Measurements from ENCODE around the gene GPR35.

GPR35 gene

GRCh38 chr2:240596080-240596460 is 29.2 kb upstream of the GPR35 start:
- no peaks in the 10 kb centered on the region for H3K27me3 ChIP-seq (replicated peaks; ENCODE audit: control insufficient read depth, insufficient read depth, low read length, poor library complexity, severe bottlenecking)
- H3K4me1 ChIP-seq (ENCODE audit: control insufficient read depth, insufficient read depth, low read length, poor library complexity, severe bottlenecking): no peaks in the 10 kb centered on the region
- no peaks in the 10 kb centered on the region for H3K9me3 ChIP-seq (ENCODE audit: control insufficient read depth, low read length)
- peaks cover 74% of the 10 kb centered on the region for H3K36me3 ChIP-seq (ENCODE audit: control insufficient read depth, insufficient read depth, low read length)
- H3K4me3 ChIP-seq (ENCODE audit: insufficient read depth, low read depth, low read length, poor library complexity, severe bottlenecking): no peak overlapping the region
- no peak overlapping the region for H3K27ac ChIP-seq (ENCODE audit: insufficient read depth, low read length, poor library complexity, severe bottlenecking)
- no peak for DNase-seq

GRCh38 chr2:240596491-240596931 is 28.8 kb upstream of the GPR35 start:
- no peak for DNase-seq
- Histone ChIP-seq H3K9me3 (ENCODE audit: control insufficient read depth, low read length) (no peaks in the 10 kb centered on the region), H3K4me3 (ENCODE audit: insufficient read depth, low read depth, low read length, poor library complexity, severe bottlenecking) (no peak overlapping the region), H3K4me1 (ENCODE audit: control insufficient read depth, insufficient read depth, low read length, poor library complexity, severe bottlenecking) (no peaks in the 10 kb centered on the region), H3K27me3 (replicated peaks; ENCODE audit: control insufficient read depth, insufficient read depth, low read length, poor library complexity, severe bottlenecking) (no peaks in the 10 kb centered on the region), H3K36me3 (ENCODE audit: control insufficient read depth, insufficient read depth, low read length) (peaks cover 70% of the 10 kb centered on the region), H3K27ac (ENCODE audit: insufficient read depth, low read length, poor library complexity, severe bottlenecking) (no peak overlapping the region)

- peaks cover 64% of the 10 kb centered on the region for H3K36me3 ChIP-seq (ENCODE audit: control insufficient read depth, insufficient read depth, low read length)
- no peak overlapping the region for H3K27ac ChIP-seq (ENCODE audit: insufficient read depth, low read length, poor library complexity, severe bottlenecking)
- no peaks in the 10 kb centered on the region for H3K9me3 ChIP-seq (ENCODE audit: control insufficient read depth, low read length)
- no peak for DNase-seq
- H3K4me1 ChIP-seq (ENCODE audit: control insufficient read depth, insufficient read depth, low read length, poor library complexity, severe bottlenecking): no peaks in the 10 kb centered on the region
- no peaks in the 10 kb centered on the region for H3K27me3 ChIP-seq (replicated peaks; ENCODE audit: control insufficient read depth, insufficient read depth, low read length, poor library complexity, severe bottlenecking)
- H3K4me3 ChIP-seq (ENCODE audit: insufficient read depth, low read depth, low read length, poor library complexity, severe bottlenecking): no peak overlapping the region
Measured at GRCh38 chr2:240597054-240597418, 28.2 kb upstream of the GPR35 start.

GRCh38 chr2:240597419-240598181 is 27.7 kb upstream of the GPR35 start:
- H3K9me3 ChIP-seq (ENCODE audit: control insufficient read depth, low read length): no peaks in the 10 kb centered on the region
- H3K4me1 ChIP-seq (ENCODE audit: control insufficient read depth, insufficient read depth, low read length, poor library complexity, severe bottlenecking): no peaks in the 10 kb centered on the region
- DNase-seq: no peak
- H3K27me3 ChIP-seq (replicated peaks; ENCODE audit: control insufficient read depth, insufficient read depth, low read length, poor library complexity, severe bottlenecking): no peaks in the 10 kb centered on the region
- no peak overlapping the region for H3K4me3 ChIP-seq (ENCODE audit: insufficient read depth, low read depth, low read length, poor library complexity, severe bottlenecking)
- H3K27ac ChIP-seq (ENCODE audit: insufficient read depth, low read length, poor library complexity, severe bottlenecking): no peak overlapping the region
- H3K36me3 ChIP-seq (ENCODE audit: control insufficient read depth, insufficient read depth, low read length): peaks cover 62% of the 10 kb centered on the region

GRCh38 chr2:240598311-240598911 is 26.9 kb upstream of the GPR35 start:
- no peak overlapping the region for H3K27ac ChIP-seq (ENCODE audit: insufficient read depth, low read length, poor library complexity, severe bottlenecking)
- H3K4me3 ChIP-seq (ENCODE audit: insufficient read depth, low read depth, low read length, poor library complexity, severe bottlenecking): no peak overlapping the region
- no peaks in the 10 kb centered on the region for H3K27me3 ChIP-seq (replicated peaks; ENCODE audit: control insufficient read depth, insufficient read depth, low read length, poor library complexity, severe bottlenecking)
- H3K9me3 ChIP-seq (ENCODE audit: control insufficient read depth, low read length): no peaks in the 10 kb centered on the region
- peaks cover 56% of the 10 kb centered on the region for H3K36me3 ChIP-seq (ENCODE audit: control insufficient read depth, insufficient read depth, low read length)
- no peak for DNase-seq
- H3K4me1 ChIP-seq (ENCODE audit: control insufficient read depth, insufficient read depth, low read length, poor library complexity, severe bottlenecking): no peaks in the 10 kb centered on the region

GRCh38 chr2:240599141-240599583 is 26.1 kb upstream of the GPR35 start:
- Histone ChIP-seq H3K9me3 (ENCODE audit: control insufficient read depth, low read length) (no peaks in the 10 kb centered on the region), H3K4me1 (ENCODE audit: control insufficient read depth, insufficient read depth, low read length, poor library complexity, severe bottlenecking) (no peaks in the 10 kb centered on the region), H3K27ac (ENCODE audit: insufficient read depth, low read length, poor library complexity, severe bottlenecking) (no peak overlapping the region), H3K4me3 (ENCODE audit: insufficient read depth, low read depth, low read length, poor library complexity, severe bottlenecking) (no peak overlapping the region), H3K36me3 (ENCODE audit: control insufficient read depth, insufficient read depth, low read length) (peaks cover 52% of the 10 kb centered on the region), H3K27me3 (replicated peaks; ENCODE audit: control insufficient read depth, insufficient read depth, low read length, poor library complexity, severe bottlenecking) (no peaks in the 10 kb centered on the region)
- no peak for DNase-seq

GRCh38 chr2:240600451-240600961 is 24.8 kb upstream of the GPR35 start:
- H3K27ac ChIP-seq (ENCODE audit: insufficient read depth, low read length, poor library complexity, severe bottlenecking): no peak overlapping the region
- DNase-seq: no peak
- H3K4me3 ChIP-seq (ENCODE audit: insufficient read depth, low read depth, low read length, poor library complexity, severe bottlenecking): no peak overlapping the region

GRCh38 chr2:240601061-240601830 is 24.0 kb upstream of the GPR35 start:
- Histone ChIP-seq H3K27ac (ENCODE audit: insufficient read depth, low read length, poor library complexity, severe bottlenecking) (no peak overlapping the region), H3K36me3 (ENCODE audit: control insufficient read depth, insufficient read depth, low read length) (peaks cover 40% of the 10 kb centered on the region), H3K9me3 (ENCODE audit: control insufficient read depth, low read length) (no peaks in the 10 kb centered on the region), H3K27me3 (replicated peaks; ENCODE audit: control insufficient read depth, insufficient read depth, low read length, poor library complexity, severe bottlenecking) (no peaks in the 10 kb centered on the region), H3K4me1 (ENCODE audit: control insufficient read depth, insufficient read depth, low read length, poor library complexity, severe bottlenecking) (no peaks in the 10 kb centered on the region), H3K4me3 (ENCODE audit: insufficient read depth, low read depth, low read length, poor library complexity, severe bottlenecking) (no peak overlapping the region)
- DNase-seq: no peak

More at GRCh38 chr2:240600451-240600961, 24.8 kb upstream of the GPR35 start:
- H3K9me3 ChIP-seq (ENCODE audit: control insufficient read depth, low read length): no peaks in the 10 kb centered on the region
- peaks cover 47% of the 10 kb centered on the region for H3K36me3 ChIP-seq (ENCODE audit: control insufficient read depth, insufficient read depth, low read length)
- no peaks in the 10 kb centered on the region for H3K4me1 ChIP-seq (ENCODE audit: control insufficient read depth, insufficient read depth, low read length, poor library complexity, severe bottlenecking)
- no peaks in the 10 kb centered on the region for H3K27me3 ChIP-seq (replicated peaks; ENCODE audit: control insufficient read depth, insufficient read depth, low read length, poor library complexity, severe bottlenecking)

- peaks cover 34% of the 10 kb centered on the region for H3K36me3 ChIP-seq (ENCODE audit: control insufficient read depth, insufficient read depth, low read length)
- H3K9me3 ChIP-seq (ENCODE audit: control insufficient read depth, low read length): no peaks in the 10 kb centered on the region
- no peak overlapping the region for H3K4me3 ChIP-seq (ENCODE audit: insufficient read depth, low read depth, low read length, poor library complexity, severe bottlenecking)
- no peak overlapping the region for H3K27ac ChIP-seq (ENCODE audit: insufficient read depth, low read length, poor library complexity, severe bottlenecking)
- no peak for DNase-seq
- H3K4me1 ChIP-seq (ENCODE audit: control insufficient read depth, insufficient read depth, low read length, poor library complexity, severe bottlenecking): no peaks in the 10 kb centered on the region
- H3K27me3 ChIP-seq (replicated peaks; ENCODE audit: control insufficient read depth, insufficient read depth, low read length, poor library complexity, severe bottlenecking): no peaks in the 10 kb centered on the region
Measured at GRCh38 chr2:240601831-240602160, 23.5 kb upstream of the GPR35 start.
